Fibroblast of pulmonary artery (primary cell): ENCODE measurements around the gene TTLL13.
"Not testable (repeated sequence)": the region's sequence is repeated elsewhere in the genome, so short reads cannot be mapped to it uniquely, and the experiment has no call there.

Source experiments
- DNase-seq: peaks from one replicate; pipeline ENCODE4 v3.0.0-alpha.2; 2010; ENCODE audit warnings: low read depth
- H3K4me3 ChIP-seq: replicated peaks from 2 replicates; pipeline ENCODE4 v1.5.1; 2011; ENCODE audit warnings: low read depth, mild to moderate bottlenecking, control low read depth, low read length, moderate library complexity
- CTCF ChIP-seq: IDR thresholded peaks from 2 replicates; pipeline ENCODE4 v1.5.1; 2011; ENCODE audit warnings: mild to moderate bottlenecking, control low read depth, low read length, inconsistent platforms; ENCODE audit errors: missing control alignments

The TTLL13 gene

DNA sequence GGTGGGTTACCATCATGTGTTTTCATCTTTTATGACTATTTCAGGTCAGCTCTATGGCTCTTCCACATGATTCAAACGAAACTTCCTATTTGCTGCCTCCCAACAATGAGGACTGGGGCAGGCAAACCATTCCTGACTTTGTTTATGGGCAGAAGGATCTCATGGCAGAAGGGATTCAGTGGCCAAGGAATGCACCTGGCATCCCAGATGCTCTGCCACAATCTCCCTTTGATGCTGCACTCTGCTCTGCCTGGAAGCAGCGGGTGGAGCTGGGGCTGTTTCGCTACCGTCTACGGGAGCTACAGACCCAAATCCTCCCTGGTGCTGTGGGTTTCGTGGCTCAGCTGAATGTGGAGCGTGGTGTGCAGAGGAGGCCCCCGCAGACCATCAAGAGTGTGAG, 8.5 kb upstream of the TTLL13 start:
- TF ChIP-seq CTCF = no peak
- no peak for DNase-seq
- no peak overlapping the region for H3K4me3 ChIP-seq

- H3K4me3 ChIP-seq = no peak overlapping the region
- TF ChIP-seq CTCF = no peak
- no peak for DNase-seq
Measured at GRCh38 chr15:90241343-90242192, 7.8 kb upstream of the TTLL13 start.

DNA sequence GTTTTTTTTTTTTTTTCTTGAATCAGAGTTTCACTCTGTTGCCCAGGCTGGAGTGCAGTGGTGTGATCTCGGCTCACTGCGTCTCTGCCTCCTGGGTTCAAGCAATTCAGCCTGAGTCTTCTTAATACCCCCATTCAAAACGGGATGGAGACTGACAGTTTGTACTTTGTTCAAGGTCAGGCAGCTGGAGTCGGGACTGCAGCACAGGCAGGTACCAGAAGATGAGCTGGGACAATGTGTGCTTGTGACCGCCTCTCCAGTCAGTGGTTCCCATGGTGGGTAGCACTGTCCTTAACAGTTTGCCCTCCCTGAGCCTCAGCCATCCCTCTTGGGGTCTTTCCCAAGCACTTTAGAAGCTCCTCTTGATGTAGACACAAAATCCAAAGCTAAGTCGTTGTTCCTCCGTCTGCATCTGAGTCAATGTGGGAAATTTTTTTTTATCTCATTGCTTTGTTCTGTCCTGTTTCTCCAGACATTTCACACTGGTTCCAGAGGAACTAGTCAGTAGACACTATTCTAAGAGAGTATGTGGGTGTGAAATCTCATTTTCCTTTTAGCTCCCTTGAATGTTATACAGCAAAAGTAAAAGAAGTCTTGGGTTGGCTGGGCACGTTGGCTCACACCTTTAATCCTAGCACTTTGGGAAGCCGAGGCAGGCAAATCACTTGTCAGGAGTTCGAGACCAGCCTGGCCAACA, 5.3 kb upstream of the TTLL13 start:
- TF ChIP-seq CTCF = no peak
- no peak overlapping the region for H3K4me3 ChIP-seq
- DNase-seq = no peak

DNA sequence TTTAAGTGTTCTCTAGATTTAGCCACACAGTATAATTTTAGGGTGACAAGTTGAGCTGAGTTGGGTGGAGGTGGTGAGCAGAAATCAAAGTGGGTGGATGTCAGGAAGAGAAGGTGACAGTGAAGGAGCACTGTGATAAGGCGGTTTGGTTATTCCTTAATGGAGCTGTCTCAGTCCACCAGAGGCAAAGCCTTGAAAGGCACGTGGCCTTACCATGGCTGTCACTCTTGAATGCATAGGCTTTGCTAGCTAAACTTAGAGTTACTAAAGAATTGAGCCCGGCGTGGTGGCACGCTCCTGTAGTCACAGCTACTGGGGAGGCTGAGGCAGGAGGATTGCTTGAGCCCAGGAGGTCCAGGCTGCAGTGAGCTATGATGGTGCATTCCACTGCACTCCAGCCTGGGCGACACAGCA, 560 bp upstream of the TTLL13 start:
- no peak for DNase-seq
- no peak for TF ChIP-seq CTCF
- H3K4me3 ChIP-seq = no peak overlapping the region

- DNase-seq = no peak
- TF ChIP-seq CTCF = no peak
- no peak overlapping the region for H3K4me3 ChIP-seq
Measured at GRCh38 chr15:90257776-90258175, 8.4 kb downstream of the TTLL13 start.

DNA sequence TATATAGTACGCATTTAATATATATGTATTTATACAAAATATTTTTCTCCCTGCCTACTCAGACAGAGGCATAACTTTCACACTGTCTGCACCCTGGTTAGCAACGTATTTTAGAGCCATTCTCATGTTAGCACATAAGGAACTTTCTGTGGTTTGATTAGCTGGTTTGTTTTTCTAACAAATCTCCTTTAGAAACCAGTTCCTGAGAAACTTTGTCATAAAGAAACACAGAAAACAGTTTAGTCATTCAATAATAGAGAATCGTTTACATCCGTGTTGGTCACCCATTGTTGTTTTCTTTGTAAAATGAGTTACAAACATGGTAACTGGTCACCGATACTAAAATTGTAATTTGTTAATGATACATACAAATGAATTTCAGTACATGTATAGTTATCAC, 10.2 kb downstream of the TTLL13 start:
- DNase-seq = no peak
- no peak for TF ChIP-seq CTCF
- H3K4me3 ChIP-seq = no peak overlapping the region

- not testable (repeated sequence) for H3K4me3 ChIP-seq, DNase-seq
Measured at GRCh38 chr15:90260731-90261130, 11.4 kb downstream of the TTLL13 start.
